ENCODE measurements around the gene MEIOC. TPM values are rescaled to one million over a fixed set of nuclear protein-coding genes. Genes with fewer than 3 reads are reported as not detected.

The MEIOC gene
- total RNA-seq, 1 donor from 2014 or later, result not detected

DNA sequence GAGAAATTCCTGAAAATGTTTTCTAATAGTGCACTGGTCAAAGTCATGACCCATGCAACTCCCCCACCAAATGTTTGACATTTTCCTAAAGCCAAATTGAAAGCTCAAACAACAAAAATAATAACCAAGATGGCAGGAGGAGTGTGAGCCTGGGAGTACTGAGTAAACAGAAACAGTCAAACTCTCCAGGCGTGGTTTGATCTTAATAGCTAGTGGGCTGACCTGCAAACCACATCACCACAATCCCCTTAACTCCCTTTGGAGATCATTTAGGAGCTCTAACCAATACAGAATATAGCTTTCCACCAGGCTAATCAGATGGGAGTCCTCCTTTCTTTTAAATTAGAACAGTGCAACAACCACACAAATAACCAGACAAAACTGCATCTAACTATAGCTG, 19.2 kb upstream of the MEIOC start:
- no peaks in the 10 kb centered on the region for H3K9me3 ChIP-seq (replicated peaks)
- intact Hi-C loops (cut with micrococcal nuclease), result no loop called here
- H3K27ac ChIP-seq (replicated peaks), result no peak overlapping the region
- no peak overlapping the region for H3K4me3 ChIP-seq
- DNase-seq, result no peak
- TF ChIP-seq, protein P1, sequence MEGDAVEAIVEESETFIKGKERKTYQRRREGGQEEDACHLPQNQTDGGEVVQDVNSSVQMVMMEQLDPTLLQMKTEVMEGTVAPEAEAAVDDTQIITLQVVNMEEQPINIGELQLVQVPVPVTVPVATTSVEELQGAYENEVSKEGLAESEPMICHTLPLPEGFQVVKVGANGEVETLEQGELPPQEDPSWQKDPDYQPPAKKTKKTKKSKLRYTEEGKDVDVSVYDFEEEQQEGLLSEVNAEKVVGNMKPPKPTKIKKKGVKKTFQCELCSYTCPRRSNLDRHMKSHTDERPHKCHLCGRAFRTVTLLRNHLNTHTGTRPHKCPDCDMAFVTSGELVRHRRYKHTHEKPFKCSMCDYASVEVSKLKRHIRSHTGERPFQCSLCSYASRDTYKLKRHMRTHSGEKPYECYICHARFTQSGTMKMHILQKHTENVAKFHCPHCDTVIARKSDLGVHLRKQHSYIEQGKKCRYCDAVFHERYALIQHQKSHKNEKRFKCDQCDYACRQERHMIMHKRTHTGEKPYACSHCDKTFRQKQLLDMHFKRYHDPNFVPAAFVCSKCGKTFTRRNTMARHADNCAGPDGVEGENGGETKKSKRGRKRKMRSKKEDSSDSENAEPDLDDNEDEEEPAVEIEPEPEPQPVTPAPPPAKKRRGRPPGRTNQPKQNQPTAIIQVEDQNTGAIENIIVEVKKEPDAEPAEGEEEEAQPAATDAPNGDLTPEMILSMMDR (IDR thresholded peaks at IDR 0.05; ENCODE audit: borderline replicate concordance), result no peak
- H3K4me1 ChIP-seq, result no peaks in the 10 kb centered on the region
- no peaks in the 10 kb centered on the region for H3K36me3 ChIP-seq
- H3K27me3 ChIP-seq (ENCODE audit: low read depth), result peaks cover 18% of the 10 kb centered on the region

DNA sequence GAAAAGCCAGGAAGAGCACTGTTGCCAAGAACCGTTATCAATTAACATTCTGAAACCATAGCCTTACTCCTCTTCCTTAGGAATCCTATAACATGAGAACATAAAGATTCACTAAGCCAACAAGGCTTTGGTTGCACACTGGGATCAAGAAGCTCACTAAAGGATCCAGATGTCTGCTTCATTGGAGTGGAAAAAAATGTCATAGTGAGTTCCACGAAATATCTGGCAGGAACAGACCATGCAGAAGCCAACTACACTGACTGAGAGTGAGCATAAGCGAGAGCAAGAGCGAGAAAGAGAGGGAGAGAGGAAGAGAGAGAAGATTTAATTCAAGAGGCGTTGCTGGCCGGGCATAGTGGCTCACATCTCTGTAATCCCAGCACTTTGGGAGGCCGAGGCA, 13.4 kb upstream of the MEIOC start:
- TF ChIP-seq, protein P1 (IDR thresholded peaks at IDR 0.05; ENCODE audit: borderline replicate concordance), result no peak
- no peak overlapping the region for H3K4me3 ChIP-seq
- H3K27me3 ChIP-seq (ENCODE audit: low read depth), result peaks cover 37% of the 10 kb centered on the region
- peaks cover 5% of the 10 kb centered on the region for H3K4me1 ChIP-seq
- intact Hi-C loops (cut with micrococcal nuclease), result no loop called here
- H3K27ac ChIP-seq (replicated peaks), result no peak overlapping the region
- H3K9me3 ChIP-seq (replicated peaks), result no peaks in the 10 kb centered on the region
- no peak for DNase-seq
- H3K36me3 ChIP-seq, result no peaks in the 10 kb centered on the region

- TF ChIP-seq, protein P1 (IDR thresholded peaks at IDR 0.05; ENCODE audit: borderline replicate concordance), result no peak
- no peaks in the 10 kb centered on the region for H3K9me3 ChIP-seq (replicated peaks)
- intact Hi-C loops (cut with micrococcal nuclease), result no loop called here
- DNase-seq, result no peak
- H3K4me3 ChIP-seq, result no peak overlapping the region
- H3K4me1 ChIP-seq, result peaks cover 5% of the 10 kb centered on the region
- H3K27me3 ChIP-seq (ENCODE audit: low read depth), result peaks cover 46% of the 10 kb centered on the region
- H3K36me3 ChIP-seq, result no peaks in the 10 kb centered on the region
- H3K27ac ChIP-seq (replicated peaks), result no peak overlapping the region
These were observed 10.9 kb upstream of the MEIOC start for GRCh38 chr17:44645341-44645740.

DNA sequence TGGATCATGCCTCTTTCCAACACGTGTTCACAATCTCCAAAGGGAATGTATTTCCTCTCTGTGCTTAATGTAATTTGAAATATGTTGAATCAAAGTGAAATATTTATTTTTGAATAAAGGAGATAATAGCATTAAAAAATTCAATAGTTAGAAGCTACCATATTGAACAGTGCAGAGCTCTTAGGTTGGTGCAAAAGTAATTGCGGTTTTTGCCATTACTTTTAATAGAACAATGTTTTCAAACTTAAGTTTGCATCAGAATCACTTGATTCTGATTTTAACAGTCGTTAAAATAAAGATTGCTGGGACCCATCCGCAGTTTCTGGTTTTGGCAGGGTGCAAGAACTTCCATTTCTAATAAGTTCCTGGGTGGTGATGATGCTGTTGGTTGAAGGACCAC, 10.0 kb upstream of the MEIOC start:
- Histone ChIP-seq H3K27me3 (ENCODE audit: low read depth) (peaks cover 55% of the 10 kb centered on the region), H3K4me3 (no peak overlapping the region), H3K36me3 (no peaks in the 10 kb centered on the region), H3K9me3 (replicated peaks) (no peaks in the 10 kb centered on the region), H3K27ac (replicated peaks) (no peak overlapping the region), H3K4me1 (peaks cover 5% of the 10 kb centered on the region)
- no peak for DNase-seq
- intact Hi-C loops (cut with micrococcal nuclease), result no loop called here
- TF ChIP-seq, protein P1 (IDR thresholded peaks at IDR 0.05; ENCODE audit: borderline replicate concordance), result no peak

DNA sequence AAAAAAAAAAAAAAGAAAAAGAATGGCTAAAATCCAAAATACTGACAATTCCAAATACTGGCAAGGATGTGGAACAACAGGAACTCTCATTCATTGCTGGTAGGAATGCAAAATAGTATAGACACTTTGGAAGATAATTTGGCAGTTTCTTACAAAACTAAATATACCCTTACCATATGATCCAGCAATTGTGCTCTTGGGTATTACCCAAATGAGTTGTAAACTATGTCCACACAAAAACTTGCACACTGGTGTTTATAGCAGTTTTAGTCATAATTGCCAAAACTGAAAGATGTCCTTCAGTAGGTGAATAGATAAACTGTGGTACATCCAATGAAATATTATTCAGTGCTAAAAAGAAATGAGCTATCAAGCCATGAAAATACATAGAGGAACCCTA, 8.5 kb upstream of the MEIOC start:
- intact Hi-C loops (cut with micrococcal nuclease), result no loop called here
- TF ChIP-seq, protein P1 (IDR thresholded peaks at IDR 0.05; ENCODE audit: borderline replicate concordance), result no peak
- DNase-seq, result no peak
- H3K4me3 ChIP-seq, result no peak overlapping the region
- H3K36me3 ChIP-seq, result no peaks in the 10 kb centered on the region
- H3K27me3 ChIP-seq (ENCODE audit: low read depth), result peaks cover 66% of the 10 kb centered on the region
- peaks cover 4% of the 10 kb centered on the region for H3K4me1 ChIP-seq
- H3K9me3 ChIP-seq (replicated peaks), result no peaks in the 10 kb centered on the region
- H3K27ac ChIP-seq (replicated peaks), result no peak overlapping the region

DNA sequence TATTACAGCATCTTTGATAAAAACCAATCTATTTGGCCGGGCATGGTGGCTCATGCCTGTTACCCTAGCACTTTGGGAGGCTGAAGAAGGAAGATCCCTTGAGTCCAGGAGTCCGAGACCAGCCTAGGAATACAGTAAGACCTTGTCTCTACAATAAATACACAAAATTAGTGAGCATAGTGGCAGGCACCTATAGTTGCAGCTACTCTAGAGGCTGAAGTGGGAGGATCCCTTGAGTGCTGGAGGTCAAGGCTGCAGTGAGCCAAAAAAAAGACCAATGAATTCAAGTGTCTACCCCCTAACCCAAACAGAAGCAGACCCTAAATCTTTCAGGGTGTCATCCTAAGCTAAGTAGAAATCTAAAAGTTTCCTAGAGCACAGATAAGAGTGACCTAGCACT, 7.3 kb upstream of the MEIOC start:
- Histone ChIP-seq H3K27me3 (ENCODE audit: low read depth) (peaks cover 79% of the 10 kb centered on the region), H3K4me3 (no peak overlapping the region), H3K4me1 (no peaks in the 10 kb centered on the region), H3K27ac (replicated peaks) (no peak overlapping the region), H3K9me3 (replicated peaks) (no peaks in the 10 kb centered on the region), H3K36me3 (no peaks in the 10 kb centered on the region)
- TF ChIP-seq, protein P1 (IDR thresholded peaks at IDR 0.05; ENCODE audit: borderline replicate concordance), result no peak
- no peak for DNase-seq
- intact Hi-C loops (cut with micrococcal nuclease), result no loop called here

Measured in left ventricle myocardium inferior (tissue), 1 donor.